Heart right ventricle (tissue), 16 donors: ENCODE measurements around the gene ME3. TPM values are rescaled to one million over a fixed set of nuclear protein-coding genes. Genes with fewer than 3 reads are reported as not detected.

Experiments used
- ATAC-seq, 8 donors: fragments of 200-7000 bp; cut with Tn5 transposase; one replicate each; pipeline ENCODE4 v1.9.1; 2020; ENCODE audit warnings: mild to moderate bottlenecking in 8 of 8, moderate library complexity in 8 of 8, moderate number of reproducible peaks in 1 of 8
- DNase-seq, 2 donors: peaks; one replicate each; pipeline ENCODE4 v3.0.0-alpha.2; 2020
- H3K27ac ChIP-seq, 10 donors: fragments of 200-600 bp; sonication (generic) in 2 of 10; one replicate each; pipeline versions ENCODE4 v1.5.0 to v1.8.0; 2020 to 2022; ENCODE audit warnings: mild to moderate bottlenecking in 3 of 10
- H3K27me3 ChIP-seq, 7 donors: fragments of 200-600 bp; one replicate each; pipeline ENCODE4 v1.8.0; 2021 to 2022; ENCODE audit warnings: mild to moderate bottlenecking in 2 of 7
- H3K36me3 ChIP-seq, 9 donors: fragments of 200-600 bp; sonication (generic) in 1 of 9; one replicate each; pipeline versions ENCODE4 v1.5.0 to v1.8.0; 2020 to 2022; ENCODE audit warnings: mild to moderate bottlenecking in 2 of 9
- H3K4me1 ChIP-seq, 9 donors: fragments of 200-600 bp; sonication (generic) in 1 of 9; one replicate each; pipeline versions ENCODE4 v1.5.0 to v1.8.0; 2020 to 2022; ENCODE audit warnings: mild to moderate bottlenecking in 4 of 9
- H3K4me3 ChIP-seq, 10 donors: fragments of 200-600 bp; sonication (generic) in 2 of 10; one replicate each; pipeline versions ENCODE4 v1.5.0 to v1.8.0; 2020 to 2022; ENCODE audit warnings: mild to moderate bottlenecking in 7 of 10, moderate library complexity in 2 of 10
- H3K9me3 ChIP-seq, 11 donors: fragments of 200-600 bp in 10 of 11; sonication (generic) in 2 of 11; one replicate each; pipeline versions ENCODE4 v1.5.0 to v1.8.0; 2013 to 2022; ENCODE audit warnings: mild to moderate bottlenecking in 2 of 11, control low read depth in 1 of 11, moderate library complexity in 1 of 11
- CTCF ChIP-seq, 9 donors: fragments of 200-600 bp; sonication (generic) in 2 of 9; IDR thresholded peaks; one replicate each; pipeline versions ENCODE4 v1.5.0 to v1.8.0; 2021 to 2022; ENCODE audit warnings: antibody characterized with exemption in 9 of 9, mild to moderate bottlenecking in 5 of 9, moderate library complexity in 1 of 9
- WGBS, 2 donors: extraction: QIAGEN DNeasy Blood & Tissue Kit; methylation state at CpG; one replicate each; pipeline ENCODE4 v1.1.7; 2013; ENCODE audit warnings: inconsistent platforms in 1 of 2; 5-methylcytosine and 5-hydroxymethylcytosine counted together
- intact Hi-C, 10 donors: fragments of 100-400 bp; cut with DNase I; formaldehyde crosslinking; loops; one replicate each; pipeline versions ENCODE4 v1.11.1 to v1.14.2; 2022
- polyA plus RNA-seq, 2 donors: library from polyadenylated mRNA; stranded (reverse); fragments of 200-250 nt; gene quantifications; one replicate each; pipeline ENCODE4 v1.2.3, GENCODE V29; 2013
- total RNA-seq, 10 donors: library from RNA; stranded (reverse); fragmentation: NEBNext Ultra II Directional in 3 of 10; extraction: Animal tissue kit (Norgen Biotek cat#: 25700) in 3 of 10; gene quantifications; one replicate each; pipeline versions ENCODE4 v1.2.1 to v1.2.4, GENCODE V29; 2021 to 2023
- donor health status: Arrhythmogenic right ventricular cardiomyopathy.
- donor health status: ischemic (EF 13 %, LVEDD 7.1; RV severe dilation, severe dysfunction).
- donor health status: healthy with polysubstance abuse.
- donor health status: DM: no; HTN: yes; CAD: no.
- donor health status: DM: no; HTN: no; CAD: no.
- donor health status: ischemic (EF 25% LVEDD 6.9; RV normal size, moderate dysfunction).
- donor health status: ischemic (EF 25% LVEDD 5.7; RV mildly dilated, moderate dysfunction).
- donor health status: healthy.
- donor health status: DM: yes; HTN: yes; CAD: no.
- donor health status: Ischemic cardiomyopathy.
- donor health status: ischemic (EF 35%, LVEDD 5.7; RV mildly dilated, moderate dysfunction).
- donor health status: nonischemic (EF 11% LVEDD 7.7; RV severe dilation, severe dysfunction).
- donor health status: DM: yes; HTN: yes; CAD: no.
- donor health status: PGD.
- donor health status: ischemic (EF 29% LVEDD 5.4; RV normal size, mild dysfunction).
- donor health status: nonischemic (EF 23%, LVEDD 6.1; RV moderate dilation, normal function).

The ME3 gene
- total and polyA plus RNA-seq, 12 donors, result 17.2 to 46.8 (median 33.7) TPM

- no peaks in the 10 kb centered on the region for H3K27me3 ChIP-seq
- DNase-seq (no peak), ATAC-seq (no peak)
- no peak overlapping the region for H3K4me3 ChIP-seq
- no peaks in the 10 kb centered on the region for H3K4me1 ChIP-seq
- no peak for TF ChIP-seq CTCF (IDR thresholded peaks at IDR 0.05)
- intact Hi-C loops, result loop anchor here in 1 of 10 donors (10.0 kb wide), 1 partner anchor 560 kb away; no protein-coding TSS in a partner anchor
- no peaks in the 10 kb centered on the region for H3K36me3 ChIP-seq
- H3K9me3 ChIP-seq, result peaks cover 0 to under 1% (median 0%) of the 10 kb centered on the region in 11 donors
- 76 to 82% methylated on average over 2 of the region's 2 CpGs for WGBS, 2 donors
- no peak overlapping the region for H3K27ac ChIP-seq
These were observed 32.3 kb upstream of the ME3 start for GRCh38 chr11:86704710-86705109.

- DNase-seq, result no peak
- ATAC-seq, result no peak
- intact Hi-C loops, result loop anchor here in 1 of 10 donors (10.0 kb wide), 1 partner anchor 561 kb away; no protein-coding TSS in a partner anchor
- Histone ChIP-seq H3K27me3 (no peaks in the 10 kb centered on the region), H3K9me3 (no peaks in the 10 kb centered on the region), H3K4me1 (no peaks in the 10 kb centered on the region), H3K4me3 (no peak overlapping the region), H3K36me3 (no peaks in the 10 kb centered on the region), H3K27ac (no peak overlapping the region)
- TF ChIP-seq CTCF (IDR thresholded peaks at IDR 0.05), result no peak
- 79 to 87% methylated on average over 7 of the region's 7 CpGs for WGBS, 2 donors
These were observed 31.6 kb upstream of the ME3 start for GRCh38 chr11:86703987-86704386.

- DNase-seq (no peak), ATAC-seq (no peak)
- Histone ChIP-seq H3K9me3 (no peaks in the 10 kb centered on the region), H3K4me3 (no peak overlapping the region), H3K27ac (no peak overlapping the region), H3K4me1 (no peaks in the 10 kb centered on the region), H3K27me3 (no peaks in the 10 kb centered on the region), H3K36me3 (no peaks in the 10 kb centered on the region)
- TF ChIP-seq CTCF (IDR thresholded peaks at IDR 0.05), result no peak
- intact Hi-C loops, result loop anchor here in 1 of 10 donors (10.0 kb wide), 1 partner anchor 562 kb away; no protein-coding TSS in a partner anchor
- WGBS, 2 donors, result 84 to 86% methylated on average over 4 of the region's 4 CpGs
These were observed 30.0 kb upstream of the ME3 start for GRCh38 chr11:86702220-86702983.

- Histone ChIP-seq H3K27me3 (no peaks in the 10 kb centered on the region), H3K4me3 (no peak overlapping the region), H3K9me3 (no peaks in the 10 kb centered on the region), H3K4me1 (peaks cover 0 to 21% (median 10%) of the 10 kb centered on the region in 9 donors), H3K27ac (no peak overlapping the region), H3K36me3 (no peaks in the 10 kb centered on the region)
- no peak for TF ChIP-seq CTCF (IDR thresholded peaks at IDR 0.05)
- WGBS, 2 donors, result 94 to 96% methylated on average over 1 of the region's 1 CpG
- DNase-seq, result no peak
- intact Hi-C loops, result no loop called here
- ATAC-seq, result no peak
These were observed 26.8 kb upstream of the ME3 start for GRCh38 chr11:86699040-86699791.
